Tibial nerve (tissue), 3 donors: ENCODE data around the gene IL1RAPL2.
"Not testable (repeated sequence)": the region's sequence is repeated elsewhere in the genome, so short reads cannot be mapped to it uniquely, and the experiment has no call there.

ENCODE experiments used
- CTCF ChIP-seq, 5 experiments: fragments of 200-600 bp in 3 of 5; fragments of 450-650 bp in 2 of 5; sonication (generic) in 3 of 5; IDR thresholded peaks; one replicate each; pipeline ENCODE4 v1.5.1; 2016 to 2019; ENCODE audit warnings: antibody characterized with exemption in 5 of 5, mild to moderate bottlenecking in 3 of 5, moderate library complexity in 2 of 5
- POLR2A ChIP-seq, 2 donors: fragments of 450-650 bp; IDR thresholded peaks; one replicate each; pipeline ENCODE4 v1.6.1; 2017; ENCODE audit warnings: antibody characterized with exemption in 2 of 2, mild to moderate bottlenecking in 2 of 2, moderate library complexity in 2 of 2

GRCh38 chrX:104677517-104677916 lies 111.5 kb downstream of the IL1RAPL2 start:
- TF ChIP-seq CTCF, POLR2A (IDR thresholded peaks at IDR 0.05): not testable (repeated sequence)
